Nephron (organoid): ENCODE data around the gene VPS33B.
"Not testable (repeated sequence)": the region's sequence is repeated elsewhere in the genome, so short reads cannot be mapped to it uniquely, and the experiment has no call there.

Experiments used
- H3K27ac Mint-ChIP-seq, 3 experiments: 2 replicates each; pipeline ENCODE4 v1.8.0; 2020; ENCODE audit warnings: mixed read lengths in 3 of 3, mild to moderate bottlenecking in 2 of 3, moderate library complexity in 1 of 3
- H3K27me3 Mint-ChIP-seq: 2 replicates; pipeline ENCODE4 v1.8.0; 2021; ENCODE audit warnings: low read depth, mild to moderate bottlenecking, moderate library complexity, mixed read lengths
- H3K36me3 Mint-ChIP-seq: 2 replicates; pipeline ENCODE4 v1.8.0; 2020; ENCODE audit warnings: low read depth, mixed read lengths
- H3K4me1 Mint-ChIP-seq: 2 replicates; pipeline ENCODE4 v1.8.0; 2020; ENCODE audit warnings: mixed read lengths
- H3K4me3 Mint-ChIP-seq, 3 experiments: 2 replicates each; pipeline ENCODE4 v1.8.0; 2020; ENCODE audit warnings: mild to moderate bottlenecking in 3 of 3, mixed read lengths in 3 of 3, moderate library complexity in 2 of 3
- H3K9me3 Mint-ChIP-seq: 2 replicates; pipeline ENCODE4 v1.8.0; 2020; ENCODE audit warnings: mixed read lengths
- TF ChIP-seq, protein P1 (sequence below), 3 experiments: fragments of 200-600 bp; sonication (generic); IDR thresholded peaks; one replicate each; pipeline ENCODE4 v1.5.0; 2021; ENCODE audit warnings: antibody characterized with exemption in 3 of 3; ENCODE audit not compliant: unreplicated experiment in 3 of 3

VPS33B gene

DNA sequence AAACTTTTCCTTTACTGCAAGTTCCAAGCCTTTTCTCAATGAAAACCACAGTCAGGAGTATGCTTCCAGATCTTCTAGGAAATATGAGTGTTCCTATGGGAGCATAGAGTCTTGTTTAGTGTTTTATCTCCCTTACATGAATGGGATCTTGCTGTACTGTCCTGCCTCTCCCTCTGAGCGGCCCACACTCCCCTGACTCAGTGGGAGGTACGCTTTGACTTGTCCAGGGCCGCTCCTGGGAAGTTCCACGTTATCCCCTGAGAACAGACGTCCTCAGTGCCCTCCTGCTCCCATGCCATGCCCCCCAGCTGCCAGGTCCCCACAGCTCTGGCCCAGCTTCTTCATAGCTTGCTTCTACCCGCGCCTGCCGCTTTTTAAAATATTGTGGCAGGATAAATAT lies 28.9 kb upstream of the VPS33B start:
- Mint-ChIP-seq H3K27ac (no peak overlapping the region), H3K27me3 (peaks cover 53% of the 10 kb centered on the region), H3K4me1 (no peaks in the 10 kb centered on the region), H3K9me3 (no peaks in the 10 kb centered on the region), H3K36me3 (no peaks in the 10 kb centered on the region), H3K4me3 (no peak overlapping the region)
- TF ChIP-seq, protein P1, sequence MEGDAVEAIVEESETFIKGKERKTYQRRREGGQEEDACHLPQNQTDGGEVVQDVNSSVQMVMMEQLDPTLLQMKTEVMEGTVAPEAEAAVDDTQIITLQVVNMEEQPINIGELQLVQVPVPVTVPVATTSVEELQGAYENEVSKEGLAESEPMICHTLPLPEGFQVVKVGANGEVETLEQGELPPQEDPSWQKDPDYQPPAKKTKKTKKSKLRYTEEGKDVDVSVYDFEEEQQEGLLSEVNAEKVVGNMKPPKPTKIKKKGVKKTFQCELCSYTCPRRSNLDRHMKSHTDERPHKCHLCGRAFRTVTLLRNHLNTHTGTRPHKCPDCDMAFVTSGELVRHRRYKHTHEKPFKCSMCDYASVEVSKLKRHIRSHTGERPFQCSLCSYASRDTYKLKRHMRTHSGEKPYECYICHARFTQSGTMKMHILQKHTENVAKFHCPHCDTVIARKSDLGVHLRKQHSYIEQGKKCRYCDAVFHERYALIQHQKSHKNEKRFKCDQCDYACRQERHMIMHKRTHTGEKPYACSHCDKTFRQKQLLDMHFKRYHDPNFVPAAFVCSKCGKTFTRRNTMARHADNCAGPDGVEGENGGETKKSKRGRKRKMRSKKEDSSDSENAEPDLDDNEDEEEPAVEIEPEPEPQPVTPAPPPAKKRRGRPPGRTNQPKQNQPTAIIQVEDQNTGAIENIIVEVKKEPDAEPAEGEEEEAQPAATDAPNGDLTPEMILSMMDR (IDR thresholded peaks at IDR 0.05; ENCODE audit: unreplicated experiment in 3 of 3): no peak

DNA sequence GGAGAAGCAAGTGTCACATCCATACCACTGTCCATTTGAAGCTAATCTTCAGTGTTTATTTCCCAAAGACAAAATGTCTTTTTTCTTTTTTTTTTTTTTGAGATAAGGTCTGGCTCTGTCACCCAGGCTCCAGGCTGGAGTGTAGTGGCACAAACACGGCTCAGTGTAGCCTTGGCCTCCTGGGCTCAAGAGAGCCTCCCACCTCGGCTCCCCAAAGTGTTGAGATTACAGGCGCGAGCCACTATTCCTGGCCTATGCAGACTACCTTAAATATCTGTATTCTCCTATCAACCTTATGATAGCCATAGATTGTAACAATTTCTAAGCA lies 27.7 kb upstream of the VPS33B start:
- H3K36me3 Mint-ChIP-seq: no peaks in the 10 kb centered on the region
- H3K27me3 Mint-ChIP-seq: peaks cover 44% of the 10 kb centered on the region
- TF ChIP-seq, protein P1 (IDR thresholded peaks at IDR 0.05; ENCODE audit: unreplicated experiment in 3 of 3): no peak
- H3K4me3 Mint-ChIP-seq: no peak overlapping the region
- H3K27ac Mint-ChIP-seq: no peak overlapping the region
- no peaks in the 10 kb centered on the region for H3K4me1 Mint-ChIP-seq
- H3K9me3 Mint-ChIP-seq: peaks cover 4% of the 10 kb centered on the region

GRCh38 chr15:91049378-91050127 lies 27.2 kb upstream of the VPS33B start:
- Mint-ChIP-seq H3K27ac (no peak overlapping the region), H3K27me3 (peaks cover 39% of the 10 kb centered on the region), H3K4me1 (no peaks in the 10 kb centered on the region), H3K9me3 (peaks cover 5% of the 10 kb centered on the region), H3K4me3 (no peak overlapping the region), H3K36me3 (no peaks in the 10 kb centered on the region)
- TF ChIP-seq, protein P1 (IDR thresholded peaks at IDR 0.05; ENCODE audit: unreplicated experiment in 3 of 3): peak; percentile 62 to 70 (median 64)

DNA sequence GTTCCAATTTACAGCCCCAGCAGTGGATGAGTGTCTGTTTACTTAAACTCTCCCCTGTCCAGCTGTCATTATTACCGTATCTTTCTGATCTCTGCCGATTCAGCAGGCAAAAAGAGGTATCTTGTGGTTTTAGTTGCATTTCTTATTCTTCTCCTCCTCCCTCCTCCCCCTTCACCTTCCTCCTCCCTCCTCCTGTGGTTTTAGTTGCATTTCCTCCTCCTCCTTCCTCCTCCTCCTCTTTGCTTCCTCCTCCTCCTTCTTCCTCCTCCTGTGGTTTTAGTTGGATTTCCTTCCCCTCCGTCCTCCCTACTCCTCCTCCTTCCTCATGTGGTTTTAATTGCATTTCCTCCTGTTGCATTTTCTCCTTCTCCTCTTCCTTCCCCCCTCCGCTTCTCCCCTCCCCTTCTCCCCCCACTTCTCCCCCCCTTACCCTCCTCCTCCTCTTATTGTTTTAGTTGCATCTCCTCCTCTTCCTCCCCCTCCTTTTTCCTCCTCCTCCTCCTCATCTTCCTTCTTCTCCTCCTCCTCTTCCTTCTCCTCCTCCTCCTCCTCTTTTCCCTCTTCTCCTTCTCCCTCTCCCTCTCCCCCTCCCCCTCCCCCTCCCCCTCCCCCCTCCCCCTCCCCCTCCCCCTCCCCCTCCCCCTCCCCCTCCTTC lies 25.3 kb upstream of the VPS33B start:
- Mint-ChIP-seq H3K4me3 (no peak overlapping the region), H3K9me3 (peaks cover 5% of the 10 kb centered on the region), H3K27ac (no peak overlapping the region), H3K27me3 (peaks cover 23% of the 10 kb centered on the region), H3K36me3 (no peaks in the 10 kb centered on the region), H3K4me1 (no peaks in the 10 kb centered on the region)
- TF ChIP-seq, protein P1 (IDR thresholded peaks at IDR 0.05; ENCODE audit: unreplicated experiment in 3 of 3): no peak

DNA sequence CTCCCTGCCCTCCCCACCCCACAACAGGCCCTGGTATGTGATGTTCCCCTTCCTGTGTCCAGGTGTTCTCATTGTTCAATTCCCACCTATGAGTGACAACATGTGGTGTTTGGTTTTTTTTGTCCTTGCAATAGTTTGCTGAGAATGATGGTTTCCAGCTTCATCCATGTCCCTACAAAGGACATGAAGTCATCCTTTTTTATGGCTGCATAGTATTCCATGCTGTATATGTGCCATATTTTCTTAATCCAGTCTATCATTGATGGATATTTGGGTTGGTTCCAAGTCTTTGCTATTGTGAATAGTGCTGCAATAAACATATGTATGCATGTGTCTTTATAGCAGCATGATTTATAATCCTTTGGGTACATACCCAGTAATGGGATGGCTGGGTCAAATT lies 23.7 kb upstream of the VPS33B start:
- not testable (repeated sequence) for H3K36me3 Mint-ChIP-seq, H3K4me1 Mint-ChIP-seq, H3K27ac Mint-ChIP-seq, H3K4me3 Mint-ChIP-seq, H3K27me3 Mint-ChIP-seq, H3K9me3 Mint-ChIP-seq

GRCh38 chr15:91045065-91045464 lies 22.7 kb upstream of the VPS33B start:
- TF ChIP-seq, protein P1 (IDR thresholded peaks at IDR 0.05; ENCODE audit: unreplicated experiment in 3 of 3): no peak
- no peaks in the 10 kb centered on the region for H3K36me3 Mint-ChIP-seq
- H3K9me3 Mint-ChIP-seq: peaks cover 5% of the 10 kb centered on the region
- H3K27me3 Mint-ChIP-seq: peaks cover 5% of the 10 kb centered on the region
- H3K4me1 Mint-ChIP-seq: no peaks in the 10 kb centered on the region
- no peak overlapping the region for H3K27ac Mint-ChIP-seq
- no peak overlapping the region for H3K4me3 Mint-ChIP-seq
